Measurements from ENCODE around the gene WNT3.

WNT3 gene

GRCh38 chr17:46850688-46851028 lies 32.2 kb upstream of the WNT3 start:
- Histone ChIP-seq H3K27ac (ENCODE audit: extremely low read depth, low read depth, low read length) (no peak overlapping the region), H3K4me3 (ENCODE audit: low read depth, low read length) (no peak overlapping the region), H3K36me3 (ENCODE audit: control insufficient read depth in 2 of 2, insufficient read depth in 1 of 2, low read length in 2 of 2) (no peaks in the 10 kb centered on the region), H3K4me1 (ENCODE audit: control insufficient read depth, insufficient read depth, low read length) (no peaks in the 10 kb centered on the region; the same call in 1 of the 2 replicates), H3K9me3 (ENCODE audit: control insufficient read depth, insufficient read depth, low read depth, low read length) (no peaks in the 10 kb centered on the region)
- TF ChIP-seq ZBTB7A (tag by site-specific recombination; IDR thresholded peaks at IDR 0.05; ENCODE audit: low read depth), result no peak
- TF ChIP-seq ZBTB21 (tag by site-specific recombination; IDR thresholded peaks at IDR 0.05), result no peak
- no peak for TF ChIP-seq ZNF24 (tag by site-specific recombination; IDR thresholded peaks at IDR 0.05)
- no peak for TF ChIP-seq ZBTB20 (tag by site-specific recombination; IDR thresholded peaks at IDR 0.05)
- TF ChIP-seq ZNF510 (tag by site-specific recombination; IDR thresholded peaks at IDR 0.05; ENCODE audit: insufficient replicate concordance), result no peak
- TF ChIP-seq PRDM6 (tag by site-specific recombination; IDR thresholded peaks at IDR 0.05), result no peak
- no peak for TF ChIP-seq ZNF624 (tag by site-specific recombination; IDR thresholded peaks at IDR 0.05)
- no peak for TF ChIP-seq ZNF169 (tag by site-specific recombination; IDR thresholded peaks at IDR 0.05)
- TF ChIP-seq PATZ1 (tag by site-specific recombination; IDR thresholded peaks at IDR 0.05), result no peak
- ChIA-PET POLR2A (no interaction called here), CTCF (interaction anchor here (2.1 kb wide), 1 partner anchor 92 kb away, joined by 7 read pairs; no protein-coding TSS in a partner anchor)

GRCh38 chr17:46848534-46848933 lies 30.0 kb upstream of the WNT3 start:
- no peak for TF ChIP-seq ZNF214 (tag by site-specific recombination; IDR thresholded peaks at IDR 0.05; ENCODE audit: borderline replicate concordance)
- TF ChIP-seq MYNN (tag by site-specific recombination; IDR thresholded peaks at IDR 0.05; ENCODE audit: borderline replicate concordance), result no peak
- CTCF ChIA-PET, result interaction anchor here (1.5 to 2.1 kb wide), 2 partner anchors 13 to 94 kb away, joined by 6 to 7 read pairs; no protein-coding TSS in a partner anchor
- Histone ChIP-seq H3K27ac (ENCODE audit: extremely low read depth, low read depth, low read length) (no peak overlapping the region), H3K9me3 (ENCODE audit: control insufficient read depth, insufficient read depth, low read depth, low read length) (no peaks in the 10 kb centered on the region), H3K4me3 (ENCODE audit: low read depth, low read length) (no peak overlapping the region), H3K36me3 (ENCODE audit: control insufficient read depth in 2 of 2, insufficient read depth in 1 of 2, low read length in 2 of 2) (no peaks in the 10 kb centered on the region), H3K4me1 (ENCODE audit: control insufficient read depth, insufficient read depth, low read length) (no peaks in the 10 kb centered on the region; the same call in 1 of the 2 replicates)
- POLR2A ChIA-PET, result no interaction called here

- Histone ChIP-seq H3K4me1 (ENCODE audit: control insufficient read depth, insufficient read depth, low read length) (no peaks in the 10 kb centered on the region; the same call in 1 of the 2 replicates), H3K9me3 (ENCODE audit: control insufficient read depth, insufficient read depth, low read depth, low read length) (no peaks in the 10 kb centered on the region), H3K4me3 (ENCODE audit: low read depth, low read length) (no peak overlapping the region), H3K27ac (ENCODE audit: extremely low read depth, low read depth, low read length) (no peak overlapping the region), H3K36me3 (ENCODE audit: control insufficient read depth in 2 of 2, insufficient read depth in 1 of 2, low read length in 2 of 2) (no peaks in the 10 kb centered on the region)
- ChIA-PET CTCF (interaction anchor here (1.5 kb wide), 1 partner anchor 12 kb away, joined by 6 read pairs; no protein-coding TSS in a partner anchor), POLR2A (no interaction called here)
- no peak for TF ChIP-seq BCL11A (tag by site-specific recombination; IDR thresholded peaks at IDR 0.05; ENCODE audit: low read depth)
- TF ChIP-seq ZSCAN4 (tag by site-specific recombination; IDR thresholded peaks at IDR 0.05), result peak; percentile 80
These were observed 29.0 kb upstream of the WNT3 start for GRCh38 chr17:46847204-46848191.
